HG03469 (cell line): ENCODE data around the gene ARHGEF10L.

Experiments used
- ATAC-seq: cut with Tn5 transposase; IDR thresholded peaks from one replicate; pipeline ENCODE4 v1.9.1; 2021; ENCODE audit warnings: mild to moderate bottlenecking, moderate library complexity, moderate number of reproducible peaks; ENCODE audit not compliant: unreplicated experiment

The ARHGEF10L gene

DNA sequence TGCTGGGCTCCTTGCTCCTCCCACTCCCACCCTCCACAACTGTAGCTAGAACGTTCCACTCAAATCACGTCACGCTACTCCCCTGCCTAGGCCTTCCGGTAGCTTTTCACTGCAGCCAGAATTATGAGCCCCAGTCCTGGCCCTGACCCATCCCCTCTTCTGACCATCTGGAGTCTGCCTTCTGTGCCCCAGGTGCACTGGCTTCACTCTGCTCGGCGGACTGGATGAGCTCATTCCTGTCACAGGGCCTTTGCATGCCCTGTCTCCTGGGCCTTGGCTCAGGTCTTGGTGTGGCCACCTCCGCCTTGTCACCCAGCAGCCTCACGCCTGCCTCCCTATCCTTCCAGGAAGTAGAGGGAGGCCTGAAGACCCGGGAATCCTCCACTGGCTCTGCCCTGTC is 153.1 kb downstream of the ARHGEF10L start:
- ATAC-seq = no peak

- ATAC-seq = no peak
Measured at GRCh38 chr1:17696417-17697301, 157.2 kb downstream of the ARHGEF10L start.

DNA sequence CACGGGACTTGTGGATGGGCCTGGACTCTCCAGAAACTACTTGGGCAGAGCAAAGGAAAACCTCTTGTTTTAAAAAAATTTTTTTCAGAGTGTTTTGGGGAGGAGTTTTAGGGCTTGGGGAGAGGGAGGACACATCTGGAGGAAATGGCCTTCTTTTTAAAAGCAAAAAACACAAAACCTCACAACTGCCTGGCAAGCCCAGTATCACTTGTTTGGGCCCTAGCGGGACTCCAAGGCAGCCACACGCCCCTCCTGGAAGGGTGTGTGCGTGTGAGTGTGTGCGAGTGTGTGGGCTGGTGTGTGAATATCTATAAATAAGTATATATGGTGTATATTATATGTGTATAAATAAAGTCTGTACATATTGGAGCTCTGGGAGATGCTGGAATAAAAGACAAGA is 158.0 kb downstream of the ARHGEF10L start:
- no peak for ATAC-seq

DNA sequence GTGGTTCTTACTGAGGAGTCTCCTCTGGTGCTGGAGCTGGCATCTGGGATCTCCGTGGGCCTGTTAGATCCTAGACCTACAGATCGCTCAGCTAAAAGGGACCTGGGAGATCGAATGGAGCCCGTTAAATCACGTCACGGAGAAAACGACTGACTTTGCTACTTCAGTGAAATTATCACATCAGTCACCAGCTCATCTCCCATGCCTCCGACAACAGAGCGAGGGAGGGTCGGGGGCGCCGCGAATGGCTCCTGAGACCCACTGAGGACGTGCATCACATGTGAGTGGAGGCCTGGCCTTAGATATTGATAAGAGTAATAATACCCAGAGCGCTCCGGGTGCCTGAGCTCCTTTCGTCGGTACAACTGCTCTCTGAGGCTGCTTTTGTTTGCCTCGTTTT is 160.1 kb downstream of the ARHGEF10L start:
- no peak for ATAC-seq

GRCh38 chr1:17700945-17701810 is 161.7 kb downstream of the ARHGEF10L start:
- no peak for ATAC-seq

DNA sequence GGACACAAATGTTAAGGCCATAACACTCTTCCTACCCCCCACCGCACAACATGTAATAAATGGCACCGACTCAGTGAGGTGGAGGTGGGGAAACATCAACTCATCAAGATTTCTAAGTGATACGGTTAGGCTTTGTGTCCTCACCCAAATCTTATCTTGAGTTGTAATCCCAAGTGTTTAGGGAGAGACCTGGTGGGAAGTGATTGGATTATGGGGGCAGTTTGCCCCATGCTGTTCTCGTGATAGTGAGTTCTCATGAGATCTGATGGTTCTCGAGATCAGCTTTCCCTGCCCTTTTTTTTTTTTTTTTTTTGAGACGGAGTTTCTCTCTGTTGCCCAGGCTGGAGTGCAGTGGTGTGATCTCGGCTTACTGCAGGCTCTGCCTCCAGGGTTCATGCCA is 164.7 kb downstream of the ARHGEF10L start:
- no peak for ATAC-seq

- no peak for ATAC-seq
Measured at GRCh38 chr1:17706445-17706844, 166.9 kb downstream of the ARHGEF10L start.

DNA sequence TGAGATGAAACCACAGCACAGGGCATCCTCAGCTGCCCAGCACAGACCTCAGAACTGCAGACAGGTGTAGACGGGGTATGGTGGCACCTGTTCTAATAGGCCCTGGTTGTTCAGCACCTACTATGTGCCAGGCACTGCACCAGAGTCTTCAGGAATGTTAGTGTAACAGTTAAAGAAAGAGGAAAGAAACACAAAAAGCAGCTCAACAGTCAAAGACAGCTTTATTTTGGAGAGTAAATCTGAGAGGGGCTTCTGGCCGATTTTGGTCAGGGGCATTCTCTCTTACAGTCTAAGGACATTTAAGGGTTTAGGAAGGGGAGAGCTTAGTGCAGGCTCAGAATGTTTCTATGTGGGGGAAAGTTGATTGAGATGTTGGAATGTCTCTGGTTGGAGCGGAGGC is 170.5 kb downstream of the ARHGEF10L start:
- ATAC-seq = no peak

GRCh38 chr1:17710889-17711576 is 171.5 kb downstream of the ARHGEF10L start:
- no peak for ATAC-seq

GRCh38 chr1:17711577-17711910 is 172.0 kb downstream of the ARHGEF10L start:
- no peak for ATAC-seq

- no peak for ATAC-seq
Measured at GRCh38 chr1:17711941-17712340, 172.4 kb downstream of the ARHGEF10L start.

- no peak for ATAC-seq
Measured at GRCh38 chr1:17713993-17714392, 174.5 kb downstream of the ARHGEF10L start.

DNA sequence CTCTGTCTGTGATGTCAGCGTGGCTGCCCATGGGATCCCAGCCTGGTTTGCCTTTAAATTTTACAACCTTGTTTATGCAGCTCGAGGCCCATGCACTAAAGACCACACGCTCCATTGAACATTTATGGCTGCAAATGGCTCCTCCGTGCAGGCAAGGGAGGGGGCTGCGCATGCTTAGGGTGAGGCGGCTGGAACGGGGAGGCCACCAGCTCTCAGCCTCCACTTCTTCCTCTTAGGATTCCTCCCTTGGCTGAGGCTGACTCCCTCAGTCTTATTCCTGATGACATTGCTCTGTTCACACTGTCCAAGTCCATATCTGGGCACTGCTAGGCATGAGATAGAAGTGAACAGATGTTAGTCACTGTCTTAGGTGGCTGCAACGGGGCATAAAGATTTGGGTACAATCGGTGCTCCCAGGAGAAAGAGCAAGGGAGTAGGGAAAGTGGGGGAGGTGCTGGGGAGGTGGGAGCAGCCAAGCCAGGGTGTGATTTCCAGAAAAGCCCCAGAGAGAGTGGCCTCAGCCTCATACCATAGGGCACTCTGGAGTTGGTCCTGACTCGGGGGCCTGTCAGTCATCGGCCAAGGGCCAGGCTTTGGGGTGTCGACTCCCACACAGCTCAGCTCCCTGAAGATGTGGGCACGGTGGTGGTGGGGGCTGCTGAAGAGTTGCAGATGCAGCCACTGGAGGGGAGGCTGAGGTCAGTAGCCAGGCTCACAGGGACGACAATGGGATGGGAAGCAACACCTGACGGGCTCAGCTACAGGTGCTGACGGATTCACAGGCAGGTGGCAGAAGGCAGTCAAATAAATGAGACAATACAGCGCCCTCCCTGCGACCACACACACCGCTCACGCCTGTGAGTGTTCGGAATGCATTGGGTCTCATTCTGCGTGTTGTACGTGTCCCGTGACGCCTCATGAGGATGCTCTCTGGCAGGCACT is 178.4 kb downstream of the ARHGEF10L start:
- no peak for ATAC-seq

GRCh38 chr1:17719874-17720273 is 180.4 kb downstream of the ARHGEF10L start:
- ATAC-seq = no peak

DNA sequence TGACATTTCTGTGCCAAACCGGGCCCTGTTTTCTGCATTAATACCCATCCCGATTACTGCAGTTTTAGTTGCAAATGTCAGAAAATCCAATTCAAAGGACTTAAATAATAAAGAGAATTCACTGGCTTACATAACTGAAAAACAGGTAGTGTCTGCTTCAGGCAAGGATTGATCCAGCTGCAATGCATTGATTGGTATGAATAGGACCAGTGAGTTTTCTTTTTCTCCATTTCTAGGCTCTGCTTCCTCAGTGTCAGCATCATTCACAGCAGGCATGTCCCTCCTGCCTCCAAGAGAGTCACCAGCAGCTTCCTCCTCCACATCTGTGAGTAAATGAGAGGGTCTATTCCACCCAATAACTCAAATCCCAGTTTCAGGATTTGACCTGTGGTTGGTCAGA is 181.9 kb downstream of the ARHGEF10L start:
- ATAC-seq = no peak

- no peak for ATAC-seq
Measured at GRCh38 chr1:17723684-17724083, 184.2 kb downstream of the ARHGEF10L start.

- ATAC-seq = no peak
Measured at GRCh38 chr1:17724150-17724549, 184.7 kb downstream of the ARHGEF10L start.

DNA sequence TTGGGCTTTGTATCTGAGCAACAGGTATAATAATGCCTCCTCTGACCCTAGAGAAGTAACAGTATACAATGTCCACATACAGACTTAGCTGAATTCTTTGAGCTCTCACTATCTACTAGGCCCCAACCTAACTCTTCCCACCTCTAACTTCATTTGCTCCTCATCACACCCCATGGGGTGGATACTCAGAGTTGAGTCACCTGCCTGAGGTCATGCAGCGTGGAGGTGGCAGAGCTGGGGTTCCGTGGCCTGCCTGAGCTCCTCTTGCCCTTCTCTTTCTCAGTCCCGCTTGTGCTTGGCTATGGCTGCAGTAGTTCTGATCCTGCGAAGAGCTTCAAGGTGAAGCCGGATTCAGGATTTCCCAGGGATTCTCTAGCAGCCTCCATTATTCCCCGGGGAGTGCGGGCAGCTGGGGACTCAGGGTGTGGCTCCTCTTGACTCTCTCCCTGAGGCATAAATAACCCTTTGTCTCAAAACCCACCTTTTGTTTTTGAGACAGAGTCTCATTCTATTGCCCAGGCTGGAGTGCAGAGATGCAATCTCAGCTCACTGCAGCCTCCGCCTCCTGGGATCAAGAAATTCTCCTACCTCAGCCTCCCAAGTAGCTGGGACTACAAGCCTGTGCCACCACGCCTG is 185.7 kb downstream of the ARHGEF10L start:
- no peak for ATAC-seq

- no peak for ATAC-seq
Measured at GRCh38 chr1:17725811-17726582, 186.5 kb downstream of the ARHGEF10L start.
